Common myeloid progenitor, CD34-positive (primary cell): ENCODE data around the gene SLC17A3.

Experiments used
- CTCF ChIA-PET: fragments of 350-600 bp; sonication (Branson Sonifier 250); formaldehyde crosslinking; loops from one replicate; lab custom pipeline; 2021; ENCODE audit warnings: antibody characterized with exemption; lab: Charles Lee
- POLR2A ChIA-PET: fragments of 350-600 bp; sonication (Branson Sonifier 250); formaldehyde crosslinking; loops from one replicate; lab custom pipeline; 2021; ENCODE audit warnings: antibody characterized with exemption; lab: Charles Lee
- DNase-seq, 3 donors: peaks; one replicate each; pipeline versions ENCODE4 v3.0.0 to v3.0.0-alpha.2; 2013
- H3K27ac ChIP-seq, 2 experiments: 1 replicate in 1 of 2; 2 replicates in 1 of 2; pipeline ENCODE4 v1.7.0; 2013; ENCODE audit warnings: inconsistent platforms in 2 of 2, low read length in 2 of 2, mild to moderate bottlenecking in 2 of 2, low read depth in 1 of 2, moderate library complexity in 1 of 2; ENCODE audit not compliant: severe bottlenecking in 2 of 2, insufficient read depth in 1 of 2, poor library complexity in 1 of 2
- H3K27me3 ChIP-seq, 5 experiments: replicated peaks in 2 of 5; 1 replicate in 3 of 5; 2 replicates in 2 of 5; pipeline versions ENCODE4 v1.6.1 to v1.7.0; 2013; ENCODE audit warnings: low read length in 4 of 5, mild to moderate bottlenecking in 2 of 5, moderate library complexity in 2 of 5, inconsistent platforms in 1 of 5; ENCODE audit not compliant: insufficient read depth in 5 of 5, control insufficient read depth in 4 of 5
- H3K36me3 ChIP-seq, 4 experiments: 1 replicate in 2 of 4; 2 replicates in 2 of 4; pipeline versions ENCODE4 v1.6.1 to v1.7.0; 2013; ENCODE audit warnings: low read length in 3 of 4, control low read depth in 1 of 4, mild to moderate bottlenecking in 1 of 4; ENCODE audit not compliant: control insufficient read depth in 4 of 4, insufficient read depth in 4 of 4
- H3K4me1 ChIP-seq, 4 experiments: 1 replicate in 3 of 4; 2 replicates in 1 of 4; pipeline versions ENCODE4 v1.6.1 to v1.7.1; 2013; ENCODE audit warnings: low read length in 3 of 4, mild to moderate bottlenecking in 3 of 4, control low read depth in 1 of 4, inconsistent platforms in 1 of 4, moderate library complexity in 1 of 4; ENCODE audit not compliant: control insufficient read depth in 4 of 4, insufficient read depth in 4 of 4; ENCODE audit errors: control extremely low read depth in 1 of 4
- H3K4me3 ChIP-seq, 7 experiments: 1 replicate in 4 of 7; 2 replicates in 3 of 7; pipeline versions ENCODE4 v1.5.1 to v1.7.0; 2013; ENCODE audit warnings: mild to moderate bottlenecking in 7 of 7, low read length in 6 of 7, moderate library complexity in 6 of 7, inconsistent platforms in 2 of 7, low read depth in 2 of 7, control low read depth in 1 of 7; ENCODE audit not compliant: insufficient read depth in 4 of 7, control insufficient read depth in 1 of 7; ENCODE audit errors: extremely low read depth in 1 of 7
- H3K9me3 ChIP-seq, 5 experiments: 1 replicate in 4 of 5; 2 replicates in 1 of 5; pipeline versions ENCODE4 v1.6.1 to v1.7.1; 2013; ENCODE audit warnings: low read length in 4 of 5, mild to moderate bottlenecking in 2 of 5, inconsistent platforms in 1 of 5, low read depth in 1 of 5, moderate library complexity in 1 of 5; ENCODE audit not compliant: control insufficient read depth in 4 of 5, insufficient read depth in 2 of 5; ENCODE audit errors: control extremely low read depth in 1 of 5
- WGBS: methylation state at CpG from one replicate; pipeline ENCODE4 v1.1.5; 2013; ENCODE audit not compliant: insufficient coverage; 5-methylcytosine and 5-hydroxymethylcytosine counted together

SLC17A3 gene

GRCh38 chr6:25889877-25890853, 16.1 kb upstream of the SLC17A3 start:
- Histone ChIP-seq H3K36me3 (no peaks in the 10 kb centered on the region), H3K9me3 (no peaks in the 10 kb centered on the region), H3K4me1 (no peaks in the 10 kb centered on the region), H3K4me3 (no peak overlapping the region), H3K27ac (no peak overlapping the region), H3K27me3 (no peaks in the 10 kb centered on the region)
- peak; percentile 29 to 61 (median 52) for DNase-seq
- WGBS: 60% methylated on average over 3 of the region's 5 CpGs
- CTCF ChIA-PET: interaction anchor here (0.7 to 2.1 kb wide), 5 partner anchors 9 to 102 kb away, joined by 3 to 9 read pairs (median 3); no protein-coding TSS in a partner anchor
- POLR2A ChIA-PET: no interaction called here

GRCh38 chr6:25888626-25889025, 14.6 kb upstream of the SLC17A3 start:
- POLR2A ChIA-PET: no interaction called here
- no peak for DNase-seq
- Histone ChIP-seq H3K36me3 (no peaks in the 10 kb centered on the region), H3K27me3 (no peaks in the 10 kb centered on the region), H3K9me3 (no peaks in the 10 kb centered on the region), H3K27ac (no peak overlapping the region), H3K4me3 (no peak overlapping the region), H3K4me1 (no peaks in the 10 kb centered on the region)
- CTCF ChIA-PET: interaction anchor here (1.5 to 2.1 kb wide), 2 partner anchors 8 to 11 kb away, joined by 3 to 9 read pairs; no protein-coding TSS in a partner anchor
- no CpG with 5 or more reads among the region's 2 CpGs for WGBS

GRCh38 chr6:25886066-25886465, 12.0 kb upstream of the SLC17A3 start:
- POLR2A ChIA-PET: interaction anchor here (0.8 kb wide), 1 partner anchor 55 kb away, joined by 3 read pairs; no protein-coding TSS in a partner anchor
- CTCF ChIA-PET: interaction anchor here (0.6 to 2.7 kb wide), 4 partner anchors 10 to 97 kb away, joined by 3 to 6 read pairs (median 4); no protein-coding TSS in a partner anchor
- WGBS: 94% methylated on average over 2 of the region's 2 CpGs

GRCh38 chr6:25883991-25884390, 9.9 kb upstream of the SLC17A3 start:
- 100% methylated on average over 2 of the region's 2 CpGs for WGBS
- no peaks in the 10 kb centered on the region for H3K36me3 ChIP-seq
- ChIA-PET CTCF (interaction anchor here (1.6 to 3.4 kb wide), 2 partner anchors 15 to 95 kb away, joined by 4 to 20 read pairs; no protein-coding TSS in a partner anchor), POLR2A (no interaction called here)
- H3K27me3 ChIP-seq: no peaks in the 10 kb centered on the region
- no peak for DNase-seq
- no peaks in the 10 kb centered on the region for H3K9me3 ChIP-seq
- no peak overlapping the region for H3K4me3 ChIP-seq
- peaks cover 0 to 2% (median 0%) of the 10 kb centered on the region in 4 experiments for H3K4me1 ChIP-seq
- H3K27ac ChIP-seq: no peak overlapping the region

More at GRCh38 chr6:25886066-25886465, 12.0 kb upstream of the SLC17A3 start:
- H3K4me3 ChIP-seq: no peak overlapping the region
- H3K27me3 ChIP-seq: no peaks in the 10 kb centered on the region
- no peak for DNase-seq
- H3K9me3 ChIP-seq: no peaks in the 10 kb centered on the region
- H3K4me1 ChIP-seq: peaks cover 0 to 2% (median 0%) of the 10 kb centered on the region in 4 experiments
- H3K27ac ChIP-seq: no peak overlapping the region
- H3K36me3 ChIP-seq: no peaks in the 10 kb centered on the region

GRCh38 chr6:25883536-25883935, 9.5 kb upstream of the SLC17A3 start:
- H3K9me3 ChIP-seq: no peaks in the 10 kb centered on the region
- no peaks in the 10 kb centered on the region for H3K36me3 ChIP-seq
- H3K4me3 ChIP-seq: no peak overlapping the region
- no peak overlapping the region for H3K27ac ChIP-seq
- no peak for DNase-seq
- CTCF ChIA-PET: interaction anchor here (1.6 to 3.4 kb wide), 2 partner anchors 16 to 95 kb away, joined by 4 to 20 read pairs; no protein-coding TSS in a partner anchor
- POLR2A ChIA-PET: no interaction called here
- no CpG with 5 or more reads among the region's 1 CpG for WGBS
- peaks cover 0 to 2% (median 0%) of the 10 kb centered on the region in 4 experiments for H3K4me1 ChIP-seq
- no peaks in the 10 kb centered on the region for H3K27me3 ChIP-seq

GRCh38 chr6:25882051-25882496, 8.0 kb upstream of the SLC17A3 start:
- peak overlapping the region in 5 of 7 experiments; percentile 43 to 68 (median 62) for H3K4me3 ChIP-seq
- ChIA-PET CTCF (interaction anchor here (0.5 to 3.4 kb wide), 9 partner anchors 10 to 1180 kb away, joined by 3 to 20 read pairs (median 3); partner anchors contain the start of gene SLC17A1), POLR2A (no interaction called here)
- DNase-seq: peak in 2 of 3 donors; percentile 57 to 74
- H3K9me3 ChIP-seq: no peaks in the 10 kb centered on the region
- no peak overlapping the region for H3K27ac ChIP-seq
- WGBS: 92% methylated on average over 24 of the region's 28 CpGs
- H3K36me3 ChIP-seq: no peaks in the 10 kb centered on the region
- peaks cover 0 to 2% (median 0%) of the 10 kb centered on the region in 4 experiments for H3K4me1 ChIP-seq
- H3K27me3 ChIP-seq: no peaks in the 10 kb centered on the region
